ENCODE data around the gene A4GNT. TPM values are rescaled to one million over a fixed set of nuclear protein-coding genes. Genes with fewer than 3 reads are reported as not detected.

Gene A4GNT
- polyA plus RNA-seq, 1 donor: 1.8 TPM

GRCh38 chr3:138078901-138079344, 53.3 kb downstream of the A4GNT start:
- DNase-seq: no peak

DNA sequence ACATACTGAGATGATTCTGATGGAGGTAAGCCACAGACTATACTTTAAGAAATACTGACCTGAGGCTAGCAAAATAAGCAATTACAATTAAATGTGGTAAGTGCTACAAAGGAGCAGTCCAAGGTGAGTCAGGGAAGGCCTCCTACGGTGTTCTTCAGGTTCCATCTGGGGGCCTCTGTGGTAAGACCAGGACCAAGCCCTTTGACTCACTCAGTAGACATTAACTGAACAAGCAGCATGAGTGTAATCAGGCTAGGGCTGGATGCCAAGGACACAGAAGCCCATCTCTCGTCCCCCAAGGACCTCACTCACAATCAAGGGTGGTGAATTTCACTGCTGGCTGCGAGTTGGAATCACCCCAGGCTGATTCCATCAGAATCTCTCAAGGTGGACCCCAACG, 54.1 kb downstream of the A4GNT start:
- DNase-seq: no peak

Other genes with a start within 250 kb of the A4GNT start
- gene CLDN18, start 122.2 kb downstream of the A4GNT start, polyA plus RNA-seq (ENCODE audit: insufficient read length): 2.7 TPM
- gene DZIP1L, start 16.8 kb downstream of the A4GNT start, polyA plus RNA-seq (ENCODE audit: insufficient read length): 26.7 TPM
- 23.4 TPM for gene DBR1, start 42.5 kb upstream of the A4GNT start, polyA plus RNA-seq (ENCODE audit: insufficient read length)
- 55.3 TPM for gene ARMC8, start 54.9 kb upstream of the A4GNT start, polyA plus RNA-seq (ENCODE audit: insufficient read length)
- gene NME9, start 197.5 kb upstream of the A4GNT start, polyA plus RNA-seq (ENCODE audit: insufficient read length): 4.8 TPM
- gene MRAS, start 216.2 kb upstream of the A4GNT start, polyA plus RNA-seq (ENCODE audit: insufficient read length): 29.7 TPM